ENCODE measurements around the gene RARRES1. TPM values are rescaled to one million over a fixed set of nuclear protein-coding genes. Genes with fewer than 3 reads are reported as not detected.
"Not testable (repeated sequence)": the region's sequence is repeated elsewhere in the genome, so short reads cannot be mapped to it uniquely, and the experiment has no call there.

Gene RARRES1
- total and polyA plus RNA-seq, 5 donors from 2014 or later = not detected

GRCh38 chr3:158701420-158702065 is 30.7 kb downstream of the RARRES1 start:
- no peak overlapping the region for H3K27ac ChIP-seq (ENCODE audit: insufficient read depth, low read length, poor library complexity, severe bottlenecking)
- peaks cover 5% of the 10 kb centered on the region for H3K36me3 ChIP-seq (ENCODE audit: control insufficient read depth, insufficient read depth, low read length)
- H3K27me3 Mint-ChIP-seq = no peaks in the 10 kb centered on the region
- no peak for ATAC-seq (ENCODE audit: low read depth in 2 of 2)
- peak overlapping the region in 2 of 3 donors; percentile 23 to 57 for H3K27ac Mint-ChIP-seq
- H3K27me3 ChIP-seq (ENCODE audit: control insufficient read depth, insufficient read depth, low read length) = no peaks in the 10 kb centered on the region
- no peak overlapping the region for H3K4me3 ChIP-seq (ENCODE audit: low read depth, low read length)
- no peaks in the 10 kb centered on the region for H3K4me1 ChIP-seq (ENCODE audit: control insufficient read depth, insufficient read depth, low read length, poor library complexity, severe bottlenecking)
- H3K4me1 Mint-ChIP-seq = peaks cover 8 to 27% (median 20%) of the 10 kb centered on the region in 4 donors
- H3K36me3 Mint-ChIP-seq = peaks cover 39% of the 10 kb centered on the region
- H3K9me3 ChIP-seq (ENCODE audit: control insufficient read depth in 2 of 2, low read length in 2 of 2) = no peaks in the 10 kb centered on the region
- no peak overlapping the region for H3K4me3 Mint-ChIP-seq
- DNase-seq = no peak
- H3K9me3 Mint-ChIP-seq = no peaks in the 10 kb centered on the region

GRCh38 chr3:158700559-158700958 is 31.7 kb downstream of the RARRES1 start:
- H3K4me1 Mint-ChIP-seq = peaks cover 12 to 27% (median 18%) of the 10 kb centered on the region in 4 donors
- H3K27me3 ChIP-seq (ENCODE audit: control insufficient read depth, insufficient read depth, low read length) = no peaks in the 10 kb centered on the region
- H3K36me3 Mint-ChIP-seq = peaks cover 33% of the 10 kb centered on the region
- peak overlapping the region in 1 of 3 donors; percentile 23 for H3K27ac Mint-ChIP-seq
- no peak overlapping the region for H3K27ac ChIP-seq (ENCODE audit: insufficient read depth, low read length, poor library complexity, severe bottlenecking)
- H3K9me3 Mint-ChIP-seq = no peaks in the 10 kb centered on the region
- no peaks in the 10 kb centered on the region for H3K27me3 Mint-ChIP-seq
- no peaks in the 10 kb centered on the region for H3K4me1 ChIP-seq (ENCODE audit: control insufficient read depth, insufficient read depth, low read length, poor library complexity, severe bottlenecking)
- DNase-seq = no peak
- H3K36me3 ChIP-seq (ENCODE audit: control insufficient read depth, insufficient read depth, low read length) = peaks cover 5% of the 10 kb centered on the region
- no peaks in the 10 kb centered on the region for H3K9me3 ChIP-seq (ENCODE audit: control insufficient read depth in 2 of 2, low read length in 2 of 2)
- H3K4me3 ChIP-seq (ENCODE audit: low read depth, low read length) = no peak overlapping the region
- H3K4me3 Mint-ChIP-seq = no peak overlapping the region
- ATAC-seq (ENCODE audit: low read depth in 2 of 2) = no peak

GRCh38 chr3:158696618-158697017 is 35.6 kb downstream of the RARRES1 start:
- Histone ChIP-seq H3K27me3 (ENCODE audit: control insufficient read depth, insufficient read depth, low read length) (no peaks in the 10 kb centered on the region), H3K4me1 (ENCODE audit: control insufficient read depth, insufficient read depth, low read length, poor library complexity, severe bottlenecking) (no peaks in the 10 kb centered on the region), H3K36me3 (ENCODE audit: control insufficient read depth, insufficient read depth, low read length) (peaks cover 25% of the 10 kb centered on the region), H3K9me3 (ENCODE audit: control insufficient read depth in 2 of 2, low read length in 2 of 2) (no peaks in the 10 kb centered on the region), H3K27ac (ENCODE audit: insufficient read depth, low read length, poor library complexity, severe bottlenecking) (no peak overlapping the region), H3K4me3 (ENCODE audit: low read depth, low read length) (no peak overlapping the region)
- H3K27me3 Mint-ChIP-seq = no peaks in the 10 kb centered on the region
- H3K36me3 Mint-ChIP-seq = peaks cover 40% of the 10 kb centered on the region
- DNase-seq (no peak), ATAC-seq (ENCODE audit: low read depth in 2 of 2) (no peak)
- no peak overlapping the region for H3K4me3 Mint-ChIP-seq
- H3K9me3 Mint-ChIP-seq = peaks cover 0 to 4% (median 0%) of the 10 kb centered on the region in 7 donors
- H3K27ac Mint-ChIP-seq = no peak overlapping the region
- H3K4me1 Mint-ChIP-seq = peaks cover 4 to 13% (median 7%) of the 10 kb centered on the region in 4 donors

- DNase-seq; H3K27me3 ChIP-seq (ENCODE audit: control insufficient read depth, insufficient read depth, low read length); H3K9me3 Mint-ChIP-seq; ATAC-seq (ENCODE audit: low read depth in 2 of 2); H3K4me1 ChIP-seq (ENCODE audit: control insufficient read depth, insufficient read depth, low read length, poor library complexity, severe bottlenecking); H3K4me3 ChIP-seq (ENCODE audit: low read depth, low read length); H3K4me3 Mint-ChIP-seq; H3K27ac ChIP-seq (ENCODE audit: insufficient read depth, low read length, poor library complexity, severe bottlenecking); H3K9me3 ChIP-seq (ENCODE audit: control insufficient read depth in 2 of 2, low read length in 2 of 2); H3K27ac Mint-ChIP-seq; H3K27me3 Mint-ChIP-seq: not testable (repeated sequence)
- peaks cover 52% of the 10 kb centered on the region for H3K36me3 Mint-ChIP-seq
- peaks cover 0 to 21% (median 6%) of the 10 kb centered on the region in 4 donors for H3K4me1 Mint-ChIP-seq
- peaks cover 34% of the 10 kb centered on the region for H3K36me3 ChIP-seq (ENCODE audit: control insufficient read depth, insufficient read depth, low read length)
Measured at GRCh38 chr3:158693866-158694456, 38.3 kb downstream of the RARRES1 start.

GRCh38 chr3:158685159-158685558 is 47.1 kb downstream of the RARRES1 start:
- H3K27me3 ChIP-seq (ENCODE audit: control insufficient read depth, insufficient read depth, low read length) = no peaks in the 10 kb centered on the region
- no peaks in the 10 kb centered on the region for H3K4me1 ChIP-seq (ENCODE audit: control insufficient read depth, insufficient read depth, low read length, poor library complexity, severe bottlenecking)
- Mint-ChIP-seq H3K36me3 (peaks cover 21% of the 10 kb centered on the region), H3K9me3 (no peaks in the 10 kb centered on the region), H3K27me3 (no peaks in the 10 kb centered on the region), H3K4me1 (peaks cover 0 to 13% (median 3%) of the 10 kb centered on the region in 4 donors), H3K4me3 (no peak overlapping the region), H3K27ac (peak overlapping the region in 1 of 3 donors; percentile 52)
- no peak for DNase-seq
- peaks cover 17% of the 10 kb centered on the region for H3K36me3 ChIP-seq (ENCODE audit: control insufficient read depth, insufficient read depth, low read length)
- no peak overlapping the region for H3K4me3 ChIP-seq (ENCODE audit: low read depth, low read length)
- ATAC-seq (ENCODE audit: low read depth in 2 of 2) = no peak
- no peaks in the 10 kb centered on the region for H3K9me3 ChIP-seq (ENCODE audit: control insufficient read depth in 2 of 2, low read length in 2 of 2)
- no peak overlapping the region for H3K27ac ChIP-seq (ENCODE audit: insufficient read depth, low read length, poor library complexity, severe bottlenecking)

- no peaks in the 10 kb centered on the region for H3K27me3 Mint-ChIP-seq
- no peak overlapping the region for H3K27ac Mint-ChIP-seq
- Histone ChIP-seq H3K4me1 (ENCODE audit: control insufficient read depth, insufficient read depth, low read length, poor library complexity, severe bottlenecking) (no peaks in the 10 kb centered on the region), H3K36me3 (ENCODE audit: control insufficient read depth, insufficient read depth, low read length) (peaks cover 15% of the 10 kb centered on the region), H3K27ac (ENCODE audit: insufficient read depth, low read length, poor library complexity, severe bottlenecking) (no peak overlapping the region), H3K9me3 (ENCODE audit: control insufficient read depth in 2 of 2, low read length in 2 of 2) (no peaks in the 10 kb centered on the region), H3K27me3 (ENCODE audit: control insufficient read depth, insufficient read depth, low read length) (no peaks in the 10 kb centered on the region), H3K4me3 (ENCODE audit: low read depth, low read length) (no peak overlapping the region)
- no peaks in the 10 kb centered on the region for H3K9me3 Mint-ChIP-seq
- peaks cover 0 to 8% (median 3%) of the 10 kb centered on the region in 4 donors for H3K4me1 Mint-ChIP-seq
- peaks cover 21% of the 10 kb centered on the region for H3K36me3 Mint-ChIP-seq
- DNase-seq = no peak
- no peak overlapping the region for H3K4me3 Mint-ChIP-seq
- no peak for ATAC-seq (ENCODE audit: low read depth in 2 of 2)
Measured at GRCh38 chr3:158683230-158683962, 48.9 kb downstream of the RARRES1 start.

GRCh38 chr3:158680861-158681260 is 51.4 kb downstream of the RARRES1 start:
- Histone ChIP-seq H3K4me1 (ENCODE audit: control insufficient read depth, insufficient read depth, low read length, poor library complexity, severe bottlenecking) (no peaks in the 10 kb centered on the region), H3K27ac (ENCODE audit: insufficient read depth, low read length, poor library complexity, severe bottlenecking) (no peak overlapping the region), H3K36me3 (ENCODE audit: control insufficient read depth, insufficient read depth, low read length) (peaks cover 16% of the 10 kb centered on the region), H3K9me3 (ENCODE audit: control insufficient read depth in 2 of 2, low read length in 2 of 2) (no peaks in the 10 kb centered on the region), H3K27me3 (ENCODE audit: control insufficient read depth, insufficient read depth, low read length) (no peaks in the 10 kb centered on the region), H3K4me3 (ENCODE audit: low read depth, low read length) (no peak overlapping the region)
- Mint-ChIP-seq H3K9me3 (no peaks in the 10 kb centered on the region), H3K4me3 (no peak overlapping the region), H3K36me3 (peaks cover 25% of the 10 kb centered on the region), H3K4me1 (peaks cover 0 to 8% (median 3%) of the 10 kb centered on the region in 4 donors), H3K27me3 (no peaks in the 10 kb centered on the region), H3K27ac (no peak overlapping the region)
- DNase-seq = no peak
- no peak for ATAC-seq (ENCODE audit: low read depth in 2 of 2)

Measured in CD4-positive, CD25-positive, alpha-beta regulatory T cell (primary cell).